SKM-1 treated with dmso at 0.1 percent for 144 hours (cell line): Measurements from ENCODE around the gene KDM2B.
"Not testable (repeated sequence)": the region's sequence is repeated elsewhere in the genome, so short reads cannot be mapped to it uniquely, and the experiment has no call there.

ENCODE experiments used
- DNase-seq: peaks from one replicate; lab custom pipeline; 2025; ENCODE audit not compliant: unreplicated experiment; lab: John Stamatoyannopoulos, UW

Gene KDM2B

GRCh38 chr12:121507984-121508383, 72.8 kb downstream of the KDM2B start:
- DNase-seq, result no peak

- DNase-seq, result no peak
These were observed 73.6 kb downstream of the KDM2B start for GRCh38 chr12:121507245-121507644.

GRCh38 chr12:121505513-121505912, 75.3 kb downstream of the KDM2B start:
- no peak for DNase-seq

GRCh38 chr12:121504505-121504904, 76.3 kb downstream of the KDM2B start:
- DNase-seq, result no peak

GRCh38 chr12:121503395-121503794, 77.4 kb downstream of the KDM2B start:
- DNase-seq, result no peak

GRCh38 chr12:121501946-121502345, 78.9 kb downstream of the KDM2B start:
- DNase-seq, result no peak

GRCh38 chr12:121499929-121500793, 80.7 kb downstream of the KDM2B start:
- peak; percentile 20 for DNase-seq

GRCh38 chr12:121495746-121496145, 85.1 kb downstream of the KDM2B start:
- DNase-seq, result no peak

- DNase-seq, result no peak
These were observed 86.6 kb downstream of the KDM2B start for GRCh38 chr12:121494093-121494787.

GRCh38 chr12:121490401-121491281, 90.2 kb downstream of the KDM2B start:
- no peak for DNase-seq

- no peak for DNase-seq
These were observed 90.9 kb downstream of the KDM2B start for GRCh38 chr12:121489874-121490273.

- no peak for DNase-seq
These were observed 95.9 kb downstream of the KDM2B start for GRCh38 chr12:121484967-121485366.

- DNase-seq, result not testable (repeated sequence)
These were observed 96.3 kb downstream of the KDM2B start for GRCh38 chr12:121484564-121484963.

- no peak for DNase-seq
These were observed 96.9 kb downstream of the KDM2B start for GRCh38 chr12:121483949-121484348.

GRCh38 chr12:121476477-121476876, 104.3 kb downstream of the KDM2B start:
- no peak for DNase-seq

- DNase-seq, result no peak
These were observed 105.5 kb downstream of the KDM2B start for GRCh38 chr12:121475279-121475678.

GRCh38 chr12:121472150-121472905, 108.5 kb downstream of the KDM2B start:
- no peak for DNase-seq

GRCh38 chr12:121470751-121471150, 110.1 kb downstream of the KDM2B start:
- DNase-seq, result no peak

GRCh38 chr12:121468499-121468801, 112.4 kb downstream of the KDM2B start:
- no peak for DNase-seq

GRCh38 chr12:121467638-121468498, 113.0 kb downstream of the KDM2B start:
- no peak for DNase-seq
